GM21529 (cell line): ENCODE results near the gene KCNMA1.

Experiments
- ATAC-seq: cut with Tn5 transposase; IDR thresholded peaks from one replicate; pipeline ENCODE4 v1.9.1; 2021; ENCODE audit not compliant: unreplicated experiment

KCNMA1 gene

GRCh38 chr10:77289027-77289501, 348.5 kb downstream of the KCNMA1 start:
- ATAC-seq, result no peak

- no peak for ATAC-seq
Observed at GRCh38 chr10:77287647-77288120, 349.9 kb downstream of the KCNMA1 start.

GRCh38 chr10:77286531-77287508, 350.8 kb downstream of the KCNMA1 start:
- no peak for ATAC-seq

- no peak for ATAC-seq
Observed at GRCh38 chr10:77285529-77286182, 352.0 kb downstream of the KCNMA1 start.

GRCh38 chr10:77284797-77285196, 352.8 kb downstream of the KCNMA1 start:
- no peak for ATAC-seq

- ATAC-seq, result no peak
Observed at GRCh38 chr10:77283326-77283725, 354.3 kb downstream of the KCNMA1 start.

GRCh38 chr10:77282163-77282562, 355.4 kb downstream of the KCNMA1 start:
- ATAC-seq, result no peak

GRCh38 chr10:77281719-77282118, 355.9 kb downstream of the KCNMA1 start:
- no peak for ATAC-seq

- no peak for ATAC-seq
Observed at GRCh38 chr10:77279207-77279606, 358.4 kb downstream of the KCNMA1 start.

GRCh38 chr10:77274046-77274795, 363.4 kb downstream of the KCNMA1 start:
- ATAC-seq, result no peak

- ATAC-seq, result no peak
Observed at GRCh38 chr10:77269163-77269562, 368.4 kb downstream of the KCNMA1 start.

GRCh38 chr10:77268721-77269120, 368.9 kb downstream of the KCNMA1 start:
- no peak for ATAC-seq

- no peak for ATAC-seq
Observed at GRCh38 chr10:77267703-77268675, 369.6 kb downstream of the KCNMA1 start.

- ATAC-seq, result no peak
Observed at GRCh38 chr10:77266242-77266641, 371.4 kb downstream of the KCNMA1 start.

GRCh38 chr10:77264527-77264926, 373.1 kb downstream of the KCNMA1 start:
- no peak for ATAC-seq

GRCh38 chr10:77264107-77264506, 373.5 kb downstream of the KCNMA1 start:
- ATAC-seq, result no peak

- no peak for ATAC-seq
Observed at GRCh38 chr10:77263700-77264099, 373.9 kb downstream of the KCNMA1 start.

GRCh38 chr10:77261146-77261545, 376.5 kb downstream of the KCNMA1 start:
- no peak for ATAC-seq

GRCh38 chr10:77259171-77259874, 378.3 kb downstream of the KCNMA1 start:
- no peak for ATAC-seq
